HG03521 (cell line): ENCODE data around the gene COQ3.

Experiments used
- ATAC-seq: cut with Tn5 transposase; IDR thresholded peaks from one replicate; pipeline ENCODE4 v1.9.1; 2021; ENCODE audit warnings: mild to moderate bottlenecking, moderate library complexity; ENCODE audit not compliant: unreplicated experiment

COQ3 gene, protein sequence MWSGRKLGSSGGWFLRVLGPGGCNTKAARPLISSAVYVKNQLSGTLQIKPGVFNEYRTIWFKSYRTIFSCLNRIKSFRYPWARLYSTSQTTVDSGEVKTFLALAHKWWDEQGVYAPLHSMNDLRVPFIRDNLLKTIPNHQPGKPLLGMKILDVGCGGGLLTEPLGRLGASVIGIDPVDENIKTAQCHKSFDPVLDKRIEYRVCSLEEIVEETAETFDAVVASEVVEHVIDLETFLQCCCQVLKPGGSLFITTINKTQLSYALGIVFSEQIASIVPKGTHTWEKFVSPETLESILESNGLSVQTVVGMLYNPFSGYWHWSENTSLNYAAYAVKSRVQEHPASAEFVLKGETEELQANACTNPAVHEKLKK

DNA sequence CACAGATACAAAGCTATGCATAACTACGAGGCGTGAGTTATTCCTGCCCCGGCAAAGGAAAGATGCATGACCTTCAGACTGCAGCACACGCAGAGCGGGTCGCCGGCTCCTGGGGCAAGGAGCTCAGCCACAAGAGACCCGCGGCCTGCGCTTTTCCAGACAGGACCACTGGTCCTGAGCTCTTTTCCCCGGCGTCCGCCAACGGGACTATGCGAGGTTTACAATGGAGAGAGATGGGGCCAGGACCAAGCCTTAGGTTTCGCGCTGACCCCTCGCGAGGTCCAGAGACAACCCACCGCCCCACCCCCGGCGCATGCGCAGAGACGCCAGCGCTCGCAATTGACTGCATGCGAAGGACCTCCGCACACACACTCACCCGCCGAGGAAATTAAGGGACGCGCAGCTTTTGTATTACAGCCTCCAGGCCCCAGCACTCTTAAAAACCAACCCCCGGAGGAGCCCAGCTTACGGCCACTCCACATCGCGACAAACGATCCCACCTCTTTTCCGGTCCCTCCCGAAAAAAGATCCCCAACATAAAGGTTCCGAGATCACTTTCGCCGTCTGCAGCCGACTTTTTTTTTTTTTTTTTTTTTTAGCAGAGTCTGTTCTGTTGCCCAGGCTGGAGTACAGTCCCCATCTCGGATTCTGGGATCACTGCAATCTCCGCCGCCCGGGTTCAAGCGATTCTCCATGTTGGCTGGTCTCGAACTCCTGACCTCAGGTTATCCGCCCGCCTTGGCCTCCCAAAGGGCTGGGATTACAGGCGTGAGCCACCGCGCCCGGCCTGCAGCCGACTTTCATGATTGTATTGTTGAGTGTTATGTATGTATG is at the start of gene COQ3:
COQ3 (minus strand) TSS at position 498 of the 834 bp plus-strand sequence; CDS start at position 482, 16 bp downstream.
- ATAC-seq, result peak; percentile 82

DNA sequence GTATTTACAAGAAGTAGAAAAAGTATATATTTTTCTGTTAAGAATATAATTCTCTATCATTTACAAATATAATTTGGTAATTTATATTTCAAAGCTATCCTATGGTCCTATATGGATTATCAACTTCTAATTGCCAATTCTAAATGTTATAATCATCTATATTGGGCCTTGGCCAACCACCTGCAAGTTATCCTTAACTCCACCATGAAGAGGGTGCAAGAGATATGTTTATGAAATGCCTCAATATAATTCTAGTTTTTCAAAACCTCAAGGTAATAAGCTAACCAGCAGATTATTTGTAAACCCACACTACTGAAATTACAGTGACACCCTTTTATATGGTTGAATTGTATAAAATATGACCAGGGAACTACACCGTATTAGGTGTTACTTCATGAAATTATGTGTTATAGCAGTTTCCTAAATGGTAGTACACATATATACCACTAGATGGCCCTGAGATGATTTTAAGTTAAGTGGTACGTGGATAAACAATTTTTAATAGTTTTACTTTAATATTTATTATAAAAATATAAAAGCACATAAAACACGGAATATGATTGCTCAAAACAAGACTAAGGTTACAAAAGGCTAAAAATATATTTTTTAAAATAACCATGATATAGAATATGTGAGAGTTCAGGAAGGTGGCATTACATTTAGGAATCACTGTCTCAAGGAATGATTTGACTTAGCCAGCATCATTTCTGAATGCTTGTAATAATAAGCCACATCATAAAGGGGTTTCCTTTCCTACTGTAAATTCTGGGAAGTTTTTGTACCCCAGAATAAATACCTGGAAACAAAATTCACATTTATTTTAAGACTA is 40.9 kb upstream of the COQ3 start:
- ATAC-seq, result peak; percentile 78

DNA sequence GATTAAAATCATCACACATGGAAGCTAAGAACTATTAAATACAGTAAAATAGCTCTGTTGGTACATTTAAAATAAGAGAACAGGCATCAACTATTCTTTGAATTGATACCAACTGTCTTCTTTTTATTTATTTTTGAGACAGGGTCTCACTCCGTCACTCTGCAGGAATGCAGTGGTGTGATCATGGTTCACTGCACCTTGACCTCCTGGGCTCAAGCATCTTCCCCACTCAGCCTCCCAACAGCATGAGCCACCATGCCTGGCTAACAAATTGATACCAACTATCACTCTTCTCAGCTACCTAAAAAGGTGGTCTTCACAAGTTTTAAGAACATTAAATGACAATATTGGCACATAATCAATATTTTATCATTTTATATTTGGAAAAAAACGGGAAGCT is 38.9 kb upstream of the COQ3 start:
- no peak for ATAC-seq

DNA sequence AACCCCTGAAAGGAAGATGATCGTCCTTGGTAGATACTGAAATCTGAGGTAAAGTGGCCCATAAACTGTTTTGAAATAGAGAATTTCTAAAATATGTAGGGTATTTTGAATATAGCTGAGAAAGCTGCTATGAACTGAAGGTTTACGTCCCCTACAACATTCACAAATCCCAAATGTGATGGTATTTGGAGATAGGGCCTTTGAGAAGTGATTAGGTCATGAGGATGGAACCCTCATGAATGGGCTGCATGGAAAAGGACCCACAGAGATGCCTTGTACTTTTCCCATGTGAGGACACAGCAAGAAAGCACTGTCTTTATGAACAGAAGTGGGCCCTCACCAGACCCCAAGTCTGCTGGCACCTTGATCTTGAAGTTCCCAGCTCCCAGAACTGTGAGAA is 37.9 kb upstream of the COQ3 start:
- ATAC-seq, result no peak

DNA sequence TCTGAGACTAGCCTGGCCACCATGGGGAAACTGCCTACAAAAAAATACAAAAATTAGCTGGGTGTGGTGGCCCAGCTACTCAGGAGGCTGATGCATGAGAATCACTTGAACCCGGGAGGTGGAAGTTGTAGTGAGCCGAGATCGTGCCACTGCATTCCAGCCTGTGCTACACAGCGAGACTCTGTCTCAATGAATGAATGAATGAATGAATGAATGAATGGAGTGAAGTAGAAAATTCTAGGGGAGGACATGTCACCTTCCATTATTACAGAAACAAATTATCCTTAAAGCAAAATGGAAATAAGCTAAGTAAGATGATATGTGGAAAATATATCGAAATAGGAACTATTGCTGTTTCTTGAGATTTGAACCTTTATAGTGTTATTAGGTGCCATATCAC is 34.0 kb upstream of the COQ3 start:
- ATAC-seq, result no peak

DNA sequence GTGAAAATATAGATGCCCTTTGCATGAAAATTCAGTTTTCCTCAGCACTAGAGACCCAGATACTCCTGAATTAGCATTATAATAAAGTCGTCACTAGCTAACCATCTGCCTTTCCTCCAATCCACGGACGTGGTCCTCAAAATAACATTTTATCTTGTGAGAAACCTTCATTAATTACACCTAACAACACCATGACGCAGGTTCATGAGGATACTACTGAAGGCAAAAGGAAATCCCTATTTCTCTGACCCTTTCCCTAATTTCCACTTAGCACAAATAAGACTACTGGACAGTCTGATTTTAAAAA is 32.4 kb upstream of the COQ3 start:
- ATAC-seq, result no peak

DNA sequence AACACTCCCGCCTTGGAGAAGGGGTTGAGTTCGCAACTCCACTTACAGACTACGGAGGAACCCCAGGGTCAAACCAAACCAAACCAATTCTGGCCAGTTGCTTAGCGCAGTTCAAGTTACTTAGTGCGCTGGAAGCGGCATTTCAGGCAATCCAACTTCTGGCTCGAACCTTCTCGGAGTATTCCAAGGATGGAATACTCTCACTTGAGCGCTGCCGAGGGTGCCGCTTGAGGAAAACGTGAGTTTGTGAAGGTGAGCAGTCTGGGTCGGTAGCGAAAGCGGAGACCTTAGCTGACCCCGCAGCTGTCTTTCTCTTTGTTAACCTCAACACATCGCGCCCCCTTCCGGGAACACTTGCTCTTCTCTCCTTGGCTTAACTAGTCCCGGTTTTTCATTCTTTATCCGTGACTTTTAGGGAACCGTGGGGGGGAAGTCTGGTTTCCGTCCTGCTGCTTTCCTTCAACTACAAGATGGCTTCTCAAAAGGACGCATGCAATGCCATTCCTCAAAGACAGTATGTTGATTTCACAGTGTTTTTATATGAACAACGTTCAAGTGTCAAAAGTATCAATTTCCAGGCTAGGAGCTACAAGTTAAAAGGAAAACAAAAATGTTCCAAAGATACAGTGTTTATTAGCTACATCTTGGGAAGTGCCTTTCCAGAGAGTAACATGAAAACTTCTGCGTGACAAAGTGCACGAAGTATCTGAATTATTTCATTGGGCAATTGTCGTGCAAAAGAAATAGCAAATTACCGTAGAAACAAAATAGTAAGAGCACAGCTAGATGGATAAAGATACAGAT is 31.9 kb upstream of the COQ3 start:
- peak; percentile 36 for ATAC-seq

DNA sequence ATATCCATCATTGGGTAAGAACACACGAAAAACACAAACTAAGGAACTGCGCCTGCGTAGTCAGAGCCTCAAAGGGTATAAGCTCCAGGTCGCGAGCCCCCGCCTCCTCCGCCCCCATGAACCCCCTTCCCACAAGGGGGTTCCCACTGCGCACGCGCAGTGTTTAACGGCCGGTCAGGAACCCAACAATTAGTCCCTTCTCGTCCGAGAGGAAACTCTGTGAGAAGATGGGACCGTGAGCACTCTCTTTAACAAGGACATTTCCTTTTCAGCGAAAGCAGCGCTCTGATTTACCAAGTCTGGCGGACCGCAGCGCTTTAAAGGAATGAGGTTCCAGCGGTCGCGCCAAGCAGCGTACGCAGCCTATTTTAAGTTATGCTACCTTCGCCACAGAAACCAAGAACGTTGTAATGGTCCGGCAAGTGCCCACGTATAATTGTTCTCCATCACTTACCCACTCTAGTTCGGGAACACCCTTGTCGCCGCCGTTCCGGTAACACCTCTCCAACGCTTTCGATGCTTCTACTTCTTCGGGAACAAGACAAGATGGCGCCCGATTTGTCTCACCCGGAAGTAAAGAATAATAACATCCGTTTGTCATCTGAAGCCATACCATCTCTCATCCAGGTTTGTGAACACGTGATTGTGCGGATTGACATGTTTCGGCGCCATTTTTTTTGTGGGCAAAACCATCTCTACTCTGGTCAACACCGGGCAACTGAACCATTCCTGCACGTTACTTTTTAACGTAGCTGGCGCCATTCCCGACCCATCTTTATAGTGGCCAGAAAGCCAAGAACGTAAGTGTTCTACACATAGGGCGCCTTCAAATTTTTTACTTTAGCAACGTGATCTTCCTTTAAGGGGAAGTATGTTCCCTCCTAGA is 31.0 kb upstream of the COQ3 start, which contains the start of gene PNISR:
PNISR (minus strand) TSS at position 548 of the 886 bp plus-strand sequence. CDS start 10,649 bp downstream, outside the sequence.
- ATAC-seq, result peak; percentile 90

DNA sequence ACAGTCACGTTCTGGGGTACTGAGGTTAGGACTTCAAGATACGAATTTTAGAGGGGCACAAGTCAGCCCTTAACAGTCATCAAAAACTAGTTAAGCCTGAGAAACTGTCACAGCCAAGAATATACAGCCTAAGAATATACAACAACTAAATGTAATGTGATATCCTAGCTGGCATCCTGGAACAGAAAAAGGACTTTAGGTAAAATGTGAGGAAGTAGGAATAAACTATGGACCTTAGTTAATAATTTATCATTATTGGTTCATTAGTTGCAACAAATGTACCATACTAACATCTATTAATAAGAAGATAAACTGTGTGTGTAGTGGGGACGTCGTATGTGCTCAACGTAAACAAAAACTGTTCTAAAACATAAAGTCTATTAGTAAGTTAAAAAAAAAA is 30.0 kb upstream of the COQ3 start:
- no peak for ATAC-seq

DNA sequence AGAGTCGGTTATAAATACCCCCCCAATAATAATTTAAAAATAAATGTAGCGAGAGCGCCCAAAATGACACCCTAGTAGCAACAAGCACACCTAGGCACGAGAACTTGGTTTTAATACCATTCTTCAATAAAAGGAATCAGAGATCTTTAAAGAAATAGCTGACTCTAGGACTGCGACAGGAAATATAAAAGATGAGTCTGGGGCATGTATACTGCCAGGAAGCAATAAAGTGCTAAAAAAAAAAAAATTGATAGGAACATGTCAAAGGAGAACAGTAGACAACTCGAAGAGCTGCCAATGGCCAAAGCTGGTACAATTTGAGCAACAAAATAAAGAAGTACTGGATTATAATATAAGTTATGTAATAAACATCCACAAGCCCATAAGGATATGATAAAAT is 28.9 kb upstream of the COQ3 start:
- ATAC-seq, result no peak

DNA sequence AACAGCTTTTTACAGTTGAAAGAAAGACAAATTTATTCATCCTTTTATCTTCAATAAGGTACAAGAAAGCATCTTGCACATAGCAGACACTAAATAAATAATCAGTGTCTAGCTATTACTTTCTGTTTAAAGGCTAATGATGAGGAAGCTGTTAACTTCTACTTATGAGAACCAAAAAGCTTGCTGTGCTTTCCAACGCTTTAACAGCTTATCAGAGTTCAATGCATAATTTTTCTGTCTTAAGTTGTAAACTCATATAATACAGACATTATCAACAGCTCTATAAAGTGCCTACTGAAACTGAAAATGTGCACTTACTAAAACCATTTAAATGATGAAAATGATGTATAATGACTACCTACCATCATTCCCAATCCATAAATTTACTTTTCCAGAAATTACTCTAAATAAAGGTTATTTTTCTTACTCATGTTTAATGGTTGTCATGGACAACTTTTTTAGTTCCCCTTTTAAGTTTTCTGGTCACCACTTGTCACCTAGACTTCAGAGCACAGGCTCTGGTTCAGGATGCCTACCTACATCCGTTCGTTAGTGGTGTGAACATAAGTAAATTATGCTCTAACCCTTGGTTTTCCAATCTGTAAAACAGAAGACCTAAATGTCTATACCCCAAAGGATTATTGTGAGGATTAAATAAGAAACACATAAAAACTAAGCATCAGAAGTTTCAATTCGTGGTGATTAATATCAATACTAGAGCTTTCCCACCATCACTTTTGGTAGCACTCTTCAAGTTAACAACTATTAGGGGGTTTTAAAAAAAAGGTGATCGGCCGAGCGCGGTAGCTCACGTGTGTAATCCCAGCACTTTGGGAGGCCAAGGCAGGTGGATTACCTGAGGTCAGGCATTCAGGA is 23.1 kb upstream of the COQ3 start:
- ATAC-seq, result peak; percentile 83

DNA sequence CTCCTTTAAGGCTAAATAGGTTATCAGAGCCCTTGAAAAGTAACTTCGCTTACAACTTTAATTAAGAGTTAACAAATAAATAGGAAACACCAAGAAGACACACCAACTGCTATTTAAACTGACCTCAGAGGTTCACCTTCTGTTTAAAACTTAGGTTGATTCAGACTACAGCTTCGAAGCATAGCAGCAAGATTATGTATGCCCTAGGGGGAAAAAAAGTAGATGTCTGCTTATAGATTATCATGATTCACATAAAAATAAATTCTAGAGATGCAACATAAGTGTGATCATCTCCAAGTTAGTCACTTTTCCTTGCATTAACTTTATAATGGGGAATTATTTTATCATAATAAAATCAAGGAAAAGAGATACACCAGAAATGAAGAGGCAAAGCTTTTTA is 22.2 kb upstream of the COQ3 start:
- ATAC-seq, result no peak

DNA sequence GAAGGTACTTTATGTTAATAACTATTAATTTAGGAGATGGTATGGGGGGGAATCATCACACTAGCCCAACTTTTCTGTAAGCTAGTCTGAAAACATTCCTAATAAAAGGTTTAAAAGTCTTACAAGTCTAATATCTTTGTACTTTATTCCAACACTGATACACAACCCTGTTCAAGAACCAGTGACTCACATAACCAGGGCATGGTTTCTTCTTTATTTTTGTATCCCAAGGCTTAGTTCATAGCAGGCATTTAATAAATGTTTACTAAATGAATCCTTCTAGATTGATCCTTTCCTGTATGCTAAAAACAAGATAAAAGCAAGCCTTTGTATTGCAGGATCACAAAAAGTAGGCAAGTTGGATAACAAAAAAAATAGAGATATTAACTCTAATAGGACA is 21.5 kb upstream of the COQ3 start:
- no peak for ATAC-seq

DNA sequence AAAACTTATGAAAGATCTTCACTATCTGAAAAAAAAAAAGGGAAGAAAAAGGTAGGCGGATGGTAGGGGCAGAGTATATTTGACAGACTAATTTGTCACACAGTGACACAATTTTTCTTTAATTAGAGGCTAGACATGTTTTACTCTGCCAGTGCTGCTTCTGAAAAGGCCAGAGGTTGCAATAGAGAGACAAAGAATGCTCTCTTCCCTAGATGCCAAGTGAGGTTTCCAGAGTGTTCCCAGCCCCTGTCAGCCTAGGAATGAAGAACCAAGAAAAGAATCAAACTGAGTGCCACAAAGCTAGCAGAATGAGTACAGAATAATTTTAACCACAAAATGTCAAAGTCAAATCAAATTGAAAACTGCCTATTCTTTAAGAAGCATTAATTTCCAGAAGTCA is 18.1 kb upstream of the COQ3 start:
- no peak for ATAC-seq

DNA sequence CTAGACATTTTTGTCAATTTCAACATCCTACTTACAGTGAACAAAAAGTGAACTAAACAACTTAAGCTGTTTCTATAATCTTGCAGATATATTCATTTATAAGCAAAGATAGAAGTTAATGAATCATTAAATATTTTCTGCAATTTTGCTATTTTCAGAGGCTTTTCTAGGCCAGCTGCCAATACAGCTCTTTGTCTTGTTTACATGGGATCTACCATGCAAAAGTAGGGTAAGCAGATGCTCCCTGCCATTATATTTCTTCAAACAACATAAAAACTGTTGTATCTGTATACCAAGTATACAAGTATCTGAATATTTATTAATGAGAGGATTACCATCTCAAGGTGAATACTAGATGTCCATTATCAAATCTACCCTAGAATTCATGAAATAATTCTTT is 15.7 kb upstream of the COQ3 start:
- ATAC-seq, result no peak

DNA sequence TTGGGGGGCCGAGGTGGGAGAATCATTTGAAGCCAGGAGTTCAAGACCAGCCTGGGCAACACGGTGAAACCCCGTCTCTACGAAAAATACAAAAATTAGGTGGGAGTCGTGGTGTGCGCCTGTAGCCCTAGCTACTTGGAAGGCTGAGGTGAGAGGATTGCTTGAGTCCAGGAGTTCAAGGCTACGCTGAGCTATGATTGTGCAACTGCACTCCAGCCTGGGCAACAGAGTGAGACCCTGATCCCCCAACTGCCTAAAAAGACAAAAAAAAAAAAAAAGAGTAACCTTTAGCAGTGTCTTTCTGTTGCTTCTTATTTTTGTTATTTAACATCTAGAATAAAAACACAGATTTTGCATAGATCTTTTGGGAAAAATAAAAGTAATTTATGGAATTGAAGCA is 13.1 kb upstream of the COQ3 start:
- ATAC-seq, result no peak

DNA sequence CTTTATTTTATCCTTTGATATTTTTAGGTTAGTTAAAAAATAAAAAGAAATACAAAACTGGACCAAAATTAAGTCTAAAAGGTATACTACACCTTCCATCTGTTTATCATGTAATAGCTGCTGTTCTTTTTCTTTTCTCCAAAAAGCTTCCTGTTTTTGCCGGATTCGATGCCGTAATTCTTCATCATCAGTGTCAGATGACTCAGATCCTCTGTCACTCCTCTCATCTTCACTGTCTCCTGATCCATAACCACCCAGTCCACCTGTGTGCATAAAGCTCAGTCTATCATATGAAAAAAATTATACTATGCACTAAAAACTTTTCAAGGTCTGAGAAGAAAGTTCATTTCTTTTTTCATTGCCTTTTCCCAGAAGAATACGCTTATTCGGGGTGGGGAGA is 8.5 kb upstream of the COQ3 start:
- no peak for ATAC-seq

DNA sequence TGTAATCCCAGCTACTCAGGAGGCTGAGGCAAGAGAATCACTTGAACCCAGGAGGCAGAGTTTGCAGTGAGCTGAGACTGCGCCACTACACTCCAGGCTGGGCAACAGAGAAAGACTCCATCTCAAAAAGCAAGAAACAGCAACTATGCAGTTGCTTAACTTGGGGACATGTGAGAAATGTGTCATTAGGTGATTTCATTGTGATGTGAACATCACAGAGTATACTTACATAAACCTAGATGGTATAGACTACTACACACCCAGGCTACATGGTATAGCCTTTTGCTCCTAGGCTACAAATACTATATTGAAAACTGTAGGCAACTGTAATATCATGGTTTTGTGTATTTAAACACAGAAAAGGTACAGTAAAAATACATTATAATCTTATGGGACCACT is 3.3 kb upstream of the COQ3 start:
- no peak for ATAC-seq

DNA sequence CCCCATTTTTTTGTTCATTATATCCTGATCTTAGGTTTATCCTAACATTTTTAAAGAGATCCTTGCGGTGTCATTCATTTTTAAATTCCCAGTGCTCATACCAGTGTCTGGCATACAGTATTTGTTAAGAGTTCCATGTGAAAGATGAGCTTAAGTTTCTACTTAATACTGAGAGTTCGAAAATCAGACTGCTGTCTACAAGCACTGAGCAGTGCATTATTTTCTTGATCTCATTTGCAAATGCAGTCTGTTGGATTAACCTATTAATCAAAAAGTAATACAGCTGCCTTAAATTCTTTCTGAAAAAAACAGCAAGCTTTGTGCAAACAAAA is 663 bp downstream of the COQ3 start:
- ATAC-seq, result peak; percentile 9
